Measurements from ENCODE around the gene DLX5. TPM values are rescaled to one million over a fixed set of nuclear protein-coding genes. Genes with fewer than 3 reads are reported as not detected.

Gene DLX5
- total and polyA plus RNA-seq, 9 of the 15 experiments (the other 6 are each of a cell fraction or from before 2014, with no cell fraction given), result not detected

DNA sequence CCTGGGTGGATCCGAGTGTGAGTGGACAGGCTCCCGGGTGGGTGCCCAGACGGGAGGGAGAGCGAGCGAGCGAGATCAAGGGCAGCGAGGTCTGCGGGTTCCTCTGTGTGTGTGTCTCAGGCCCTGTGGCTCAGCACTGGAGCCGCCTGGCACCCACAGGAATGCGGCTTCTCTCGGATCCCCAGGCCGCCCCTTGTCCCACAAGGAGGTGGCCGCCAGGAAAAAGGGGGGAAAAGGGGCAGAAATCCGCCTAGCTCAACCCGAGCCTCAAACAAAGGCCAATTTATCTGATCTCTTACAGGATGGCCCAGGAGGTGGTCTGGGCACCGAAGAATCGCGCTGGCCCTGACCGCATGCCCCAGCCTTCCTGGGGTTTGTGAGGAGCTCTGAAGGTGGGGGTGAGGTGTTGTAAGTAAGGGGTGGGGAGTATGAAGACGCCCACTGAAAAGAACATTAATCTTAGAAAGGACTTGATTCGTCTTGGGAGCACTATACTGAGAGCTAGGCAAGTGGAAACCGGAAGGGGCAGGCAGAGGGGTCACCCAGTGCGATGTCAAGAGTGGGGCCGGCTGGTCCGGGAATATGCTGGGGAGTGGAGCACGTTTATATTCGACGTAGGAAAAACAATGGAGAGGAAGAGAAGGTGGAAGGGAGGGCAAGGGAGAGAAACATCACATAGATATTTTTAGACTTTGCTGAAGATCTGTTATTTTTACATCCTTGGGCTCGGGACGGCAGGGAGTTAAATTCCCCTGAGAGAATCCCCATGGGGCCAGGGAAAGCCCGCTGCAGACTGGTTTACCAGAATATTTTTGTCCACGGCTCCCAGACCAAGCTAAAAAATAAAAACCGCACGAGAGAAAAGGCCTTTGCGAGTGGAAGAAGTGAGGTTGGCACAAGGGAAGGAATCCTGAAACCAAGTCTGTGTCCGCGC lies 7.2 kb downstream of the DLX5 start (continued):
- no peak for TF ChIP-seq E2F5 (CRISPR knock-in tag; IDR thresholded peaks at IDR 0.05)

DNA sequence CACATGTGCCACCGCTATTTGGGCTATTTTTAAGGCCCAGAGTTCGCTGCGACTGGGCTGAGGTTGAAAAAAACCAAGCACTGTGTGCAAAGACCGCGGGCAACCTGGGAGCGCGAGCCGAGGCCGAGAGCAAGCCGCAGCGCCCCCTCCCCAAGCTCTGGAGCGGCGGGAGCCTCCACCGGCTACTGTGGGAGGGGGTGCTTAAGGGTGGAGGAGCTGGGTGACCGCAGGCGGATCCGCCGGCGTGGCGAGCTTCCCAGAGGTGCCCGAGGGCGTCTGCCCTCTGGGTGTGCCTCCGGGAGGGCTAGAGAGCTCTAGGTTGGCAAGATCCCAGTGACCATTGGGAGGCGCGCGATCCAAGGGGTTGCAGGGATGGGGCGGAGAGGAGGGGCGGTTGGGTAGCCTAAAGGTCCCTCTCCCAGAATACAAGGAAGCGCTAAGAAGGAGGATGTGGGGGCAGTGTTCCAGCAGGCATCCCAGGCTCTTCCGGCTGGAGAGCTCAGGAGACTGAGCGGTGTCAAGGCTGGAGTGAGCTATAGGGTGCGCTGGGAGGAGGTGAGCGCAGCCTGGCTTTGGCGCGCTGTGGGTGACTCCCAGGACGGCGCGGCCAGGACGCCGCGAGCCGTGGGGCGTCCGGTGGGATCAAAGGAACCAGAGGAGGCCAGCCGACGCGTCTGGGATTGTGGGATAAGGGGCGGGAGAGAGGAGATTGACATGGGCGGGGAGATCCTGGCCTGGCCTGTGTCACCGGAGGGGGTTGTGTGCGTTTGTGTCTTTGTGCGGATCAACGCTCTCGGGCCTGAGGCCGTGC lies 8.0 kb downstream of the DLX5 start:
- Histone ChIP-seq H3K79me2 (ENCODE audit: control insufficient read depth, insufficient read depth, low read length) (no peaks in the 10 kb centered on the region), H3K27ac (ENCODE audit: extremely low read depth, low read depth, low read length) (no peak overlapping the region), H2AFZ (ENCODE audit: low read depth, low read length) (no peak overlapping the region), H3K9ac (ENCODE audit: insufficient read depth in 1 of 2, low read depth in 2 of 2, low read length in 2 of 2) (no peak overlapping the region), H3K9me1 (ENCODE audit: control insufficient read depth, insufficient read depth, low read length) (no peaks in the 10 kb centered on the region), H3K36me3 (ENCODE audit: control insufficient read depth, insufficient read depth, low read length) (no peaks in the 10 kb centered on the region), H3K4me1 (replicated peaks in 1 of 2; ENCODE audit: control insufficient read depth in 2 of 2, insufficient read depth in 2 of 2, low read length in 2 of 2) (peaks cover 0 to 18% of the 10 kb centered on the region in 2 experiments; a peak in 1 of 5 replicates), H3K4me3 (no peak overlapping the region), H4K20me1 (replicated peaks; ENCODE audit: control insufficient read depth, insufficient read depth, low read length) (no peaks in the 10 kb centered on the region), H3K4me2 (ENCODE audit: insufficient read depth, low read length) (no peak overlapping the region), H3K9me3 (replicated peaks; ENCODE audit: control insufficient read depth, insufficient read depth, low read depth, low read length) (no peaks in the 10 kb centered on the region), H3K27me3 (ENCODE audit: control insufficient read depth in 2 of 2, insufficient read depth in 2 of 2, low read length in 2 of 2) (peaks cover 65 to 67% of the 10 kb centered on the region in 2 experiments; a peak in 4 of 5 replicates)
- WGBS (ENCODE audit: insufficient coverage, low coverage, missing lambda C conversion rate), result 4% methylated on average over 47 of the region's 55 CpGs
- CTCF ChIA-PET (ENCODE audit: low intra/inter-chr PET ratio), result no interaction called here
- DNase-seq (ENCODE audit: extremely low read depth in 1 of 4, low spot score in 3 of 4) (no peak), ATAC-seq (peak; percentile 61), FAIRE-seq (no peak)
- intact Hi-C loops (cut with micrococcal nuclease) (no loop called here), in situ Hi-C loops (cut with MboI) (no loop called here)
- BruUV-seq (replicated peaks), result no TSS peak
- POLR2A ChIA-PET, result no interaction called here
- TF ChIP-seq GABPA (tag; conservative IDR thresholded peaks at IDR 0.05; ENCODE audit: low read depth) (no peak), ZNF311 (CRISPR knock-in tag; IDR thresholded peaks at IDR 0.05) (no peak), KLF1 (tag; IDR thresholded peaks at IDR 0.05) (no peak), U2AF2 (optimal IDR thresholded peaks at IDR 0.05; ENCODE audit: low read depth, low read length) (no peak), SMAD1 (IDR thresholded peaks at IDR 0.05; ENCODE audit: low read depth, low read length, partially characterized antibody) (no peak)
- TF ChIP-seq, protein P1, sequence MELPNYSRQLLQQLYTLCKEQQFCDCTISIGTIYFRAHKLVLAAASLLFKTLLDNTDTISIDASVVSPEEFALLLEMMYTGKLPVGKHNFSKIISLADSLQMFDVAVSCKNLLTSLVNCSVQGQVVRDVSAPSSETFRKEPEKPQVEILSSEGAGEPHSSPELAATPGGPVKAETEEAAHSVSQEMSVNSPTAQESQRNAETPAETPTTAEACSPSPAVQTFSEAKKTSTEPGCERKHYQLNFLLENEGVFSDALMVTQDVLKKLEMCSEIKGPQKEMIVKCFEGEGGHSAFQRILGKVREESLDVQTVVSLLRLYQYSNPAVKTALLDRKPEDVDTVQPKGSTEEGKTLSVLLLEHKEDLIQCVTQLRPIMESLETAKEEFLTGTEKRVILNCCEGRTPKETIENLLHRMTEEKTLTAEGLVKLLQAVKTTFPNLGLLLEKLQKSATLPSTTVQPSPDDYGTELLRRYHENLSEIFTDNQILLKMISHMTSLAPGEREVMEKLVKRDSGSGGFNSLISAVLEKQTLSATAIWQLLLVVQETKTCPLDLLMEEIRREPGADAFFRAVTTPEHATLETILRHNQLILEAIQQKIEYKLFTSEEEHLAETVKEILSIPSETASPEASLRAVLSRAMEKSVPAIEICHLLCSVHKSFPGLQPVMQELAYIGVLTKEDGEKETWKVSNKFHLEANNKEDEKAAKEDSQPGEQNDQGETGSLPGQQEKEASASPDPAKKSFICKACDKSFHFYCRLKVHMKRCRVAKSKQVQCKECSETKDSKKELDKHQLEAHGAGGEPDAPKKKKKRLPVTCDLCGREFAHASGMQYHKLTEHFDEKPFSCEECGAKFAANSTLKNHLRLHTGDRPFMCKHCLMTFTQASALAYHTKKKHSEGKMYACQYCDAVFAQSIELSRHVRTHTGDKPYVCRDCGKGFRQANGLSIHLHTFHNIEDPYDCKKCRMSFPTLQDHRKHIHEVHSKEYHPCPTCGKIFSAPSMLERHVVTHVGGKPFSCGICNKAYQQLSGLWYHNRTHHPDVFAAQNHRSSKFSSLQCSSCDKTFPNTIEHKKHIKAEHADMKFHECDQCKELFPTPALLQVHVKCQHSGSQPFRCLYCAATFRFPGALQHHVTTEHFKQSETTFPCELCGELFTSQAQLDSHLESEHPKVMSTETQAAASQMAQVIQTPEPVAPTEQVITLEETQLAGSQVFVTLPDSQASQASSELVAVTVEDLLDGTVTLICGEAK (IDR thresholded peaks at IDR 0.05), result no peak
- TF ChIP-seq, protein P1 (CRISPR knock-in tag; IDR thresholded peaks at IDR 0.05), result no peak

All from K562 (cell line).